Ascending aorta (tissue), 2 donors: Measurements from ENCODE around the gene ALG11. TPM values are rescaled to one million over a fixed set of nuclear protein-coding genes. Genes with fewer than 3 reads are reported as not detected.

Experiments used
- DNase-seq, 2 donors: peaks; one replicate each; pipeline ENCODE4 v3.0.0-alpha.2; 2019; ENCODE audit warnings: low spot score in 2 of 2
- H3K27ac ChIP-seq, 2 donors: fragments of 200-600 bp; sonication (generic); one replicate each; pipeline ENCODE4 v1.5.1; 2016 to 2017; ENCODE audit warnings: mild to moderate bottlenecking in 1 of 2
- H3K27me3 ChIP-seq: fragments of 200-600 bp; sonication (generic); one replicate; pipeline ENCODE4 v1.5.1; 2017
- H3K36me3 ChIP-seq, 2 donors: fragments of 200-600 bp; sonication (generic); one replicate each; pipeline ENCODE4 v1.5.1; 2016
- H3K4me1 ChIP-seq, 2 donors: fragments of 200-600 bp; sonication (generic); one replicate each; pipeline ENCODE4 v1.5.1; 2016 to 2017; ENCODE audit warnings: mild to moderate bottlenecking in 1 of 2
- H3K4me3 ChIP-seq, 2 donors: fragments of 200-600 bp; sonication (generic); one replicate each; pipeline ENCODE4 v1.5.1; 2016 to 2017; ENCODE audit warnings: mild to moderate bottlenecking in 1 of 2
- H3K9me3 ChIP-seq, 2 donors: fragments of 200-600 bp; sonication (generic); one replicate each; pipeline ENCODE4 v1.5.1; 2016
- CTCF ChIP-seq, 3 experiments: fragments of 200-600 bp in 2 of 3; fragments of 450-650 bp in 1 of 3; sonication (generic) in 2 of 3; IDR thresholded peaks; one replicate each; pipeline ENCODE4 v1.5.1; 2016 to 2019; ENCODE audit warnings: antibody characterized with exemption in 3 of 3, mild to moderate bottlenecking in 1 of 3, moderate library complexity in 1 of 3
- intact Hi-C: fragments of 100-400 bp; cut with DNase I; formaldehyde crosslinking; loops from one replicate; pipeline ENCODE4 v1.15.1; 2023
- total RNA-seq: library from RNA; depleted of rRNA; stranded (reverse); fragments of >200 nt; gene quantifications from one replicate; pipeline ENCODE4 v1.1.0, GENCODE V29; 2016

Gene ALG11
- total RNA-seq, 1 donor from 2014 or later: 13.6 TPM

- TF ChIP-seq CTCF (IDR thresholded peaks at IDR 0.05): no peak
- H3K36me3 ChIP-seq: no peaks in the 10 kb centered on the region
- peak overlapping the region in 1 of 2 donors; percentile 24 for H3K4me3 ChIP-seq
- no peaks in the 10 kb centered on the region for H3K27me3 ChIP-seq
- H3K9me3 ChIP-seq: no peaks in the 10 kb centered on the region
- H3K4me1 ChIP-seq: peaks cover 3 to 19% of the 10 kb centered on the region in 2 donors
- no peak for DNase-seq
- intact Hi-C loops: no loop called here
- H3K27ac ChIP-seq: no peak overlapping the region
These were observed 12.7 kb upstream of the ALG11 start for GRCh38 chr13:51999510-51999911.

GRCh38 chr13:51999921-52000320 lies 12.3 kb upstream of the ALG11 start:
- Histone ChIP-seq H3K27me3 (no peaks in the 10 kb centered on the region), H3K36me3 (no peaks in the 10 kb centered on the region), H3K4me1 (peaks cover 3 to 19% of the 10 kb centered on the region in 2 donors), H3K9me3 (no peaks in the 10 kb centered on the region), H3K4me3 (peak overlapping the region in 1 of 2 donors; percentile 24), H3K27ac (no peak overlapping the region)
- no peak for TF ChIP-seq CTCF (IDR thresholded peaks at IDR 0.05)
- intact Hi-C loops: no loop called here
- no peak for DNase-seq

- H3K36me3 ChIP-seq: no peaks in the 10 kb centered on the region
- no peak overlapping the region for H3K4me3 ChIP-seq
- H3K27ac ChIP-seq: no peak overlapping the region
- intact Hi-C loops: no loop called here
- DNase-seq: no peak
- peak; percentile 36 to 67 (median 66) for TF ChIP-seq CTCF (IDR thresholded peaks at IDR 0.05)
- no peaks in the 10 kb centered on the region for H3K9me3 ChIP-seq
- H3K4me1 ChIP-seq: peaks cover 0 to 7% of the 10 kb centered on the region in 2 donors
- no peaks in the 10 kb centered on the region for H3K27me3 ChIP-seq
These were observed 11.0 kb upstream of the ALG11 start for GRCh38 chr13:52001120-52001731.

GRCh38 chr13:52002361-52002760 lies 9.8 kb upstream of the ALG11 start:
- no peak overlapping the region for H3K4me3 ChIP-seq
- no peak for TF ChIP-seq CTCF (IDR thresholded peaks at IDR 0.05)
- H3K36me3 ChIP-seq: no peaks in the 10 kb centered on the region
- H3K9me3 ChIP-seq: no peaks in the 10 kb centered on the region
- H3K27me3 ChIP-seq: no peaks in the 10 kb centered on the region
- peaks cover 0 to 4% of the 10 kb centered on the region in 2 donors for H3K4me1 ChIP-seq
- DNase-seq: no peak
- no peak overlapping the region for H3K27ac ChIP-seq
- intact Hi-C loops: no loop called here

GRCh38 chr13:52003541-52003940 lies 8.7 kb upstream of the ALG11 start:
- no peak for TF ChIP-seq CTCF (IDR thresholded peaks at IDR 0.05)
- Histone ChIP-seq H3K9me3 (no peaks in the 10 kb centered on the region), H3K27ac (no peak overlapping the region), H3K36me3 (no peaks in the 10 kb centered on the region), H3K4me1 (peaks cover 0 to 4% of the 10 kb centered on the region in 2 donors), H3K4me3 (no peak overlapping the region), H3K27me3 (no peaks in the 10 kb centered on the region)
- no peak for DNase-seq
- intact Hi-C loops: no loop called here
